Testis (tissue), 2 donors: ENCODE measurements around the gene SORT1.

Experiments
- CTCF ChIP-seq, 3 experiments: fragments of 450-650 bp in 2 of 3; fragments of 200-600 bp in 1 of 3; sonication (generic) in 1 of 3; IDR thresholded peaks; one replicate each; pipeline ENCODE4 v1.5.1; 2016 to 2019; ENCODE audit warnings: antibody characterized with exemption in 3 of 3, mild to moderate bottlenecking in 2 of 3, moderate library complexity in 1 of 3
- POLR2A ChIP-seq: fragments of 450-650 bp; IDR thresholded peaks from one replicate; pipeline ENCODE4 v1.6.1; 2017; ENCODE audit warnings: antibody characterized with exemption, mild to moderate bottlenecking, moderate library complexity

GRCh38 chr1:109389638-109390341, 7.9 kb downstream of the SORT1 start:
- no peak for TF ChIP-seq CTCF (IDR thresholded peaks at IDR 0.05)
- no peak for TF ChIP-seq POLR2A
